Esophagus muscularis mucosa (tissue), 3 donors: ENCODE measurements around the gene LBHD2.

Experiments
- CTCF ChIP-seq, 3 experiments: fragments of 200-600 bp in 2 of 3; fragments of 450-650 bp in 1 of 3; sonication (generic) in 2 of 3; IDR thresholded peaks; one replicate each; pipeline ENCODE4 v1.5.1; 2017 to 2019; ENCODE audit warnings: antibody characterized with exemption in 3 of 3, mild to moderate bottlenecking in 2 of 3, moderate library complexity in 1 of 3
- POLR2AphosphoS5 ChIP-seq, 2 donors: sonication (generic); formaldehyde crosslinking; IDR thresholded peaks; one replicate each; pipeline ENCODE4 v1.6.1; 2017; ENCODE audit warnings: antibody characterized with exemption in 2 of 2

- no peak for TF ChIP-seq POLR2AphosphoS5 (IDR thresholded peaks at IDR 0.05)
- no peak for TF ChIP-seq CTCF (IDR thresholded peaks at IDR 0.05)
Observed at GRCh38 chr14:103093856-103094405, 9.9 kb downstream of the LBHD2 start.
